ENCODE data around the gene R3HDM2.
A peak's percentile ranks its signal among the peaks of the same experiment; 100 is the strongest.
"Not testable (repeated sequence)": the region's sequence is repeated elsewhere in the genome, so short reads cannot be mapped to it uniquely, and the experiment has no call there.

R3HDM2 gene

DNA sequence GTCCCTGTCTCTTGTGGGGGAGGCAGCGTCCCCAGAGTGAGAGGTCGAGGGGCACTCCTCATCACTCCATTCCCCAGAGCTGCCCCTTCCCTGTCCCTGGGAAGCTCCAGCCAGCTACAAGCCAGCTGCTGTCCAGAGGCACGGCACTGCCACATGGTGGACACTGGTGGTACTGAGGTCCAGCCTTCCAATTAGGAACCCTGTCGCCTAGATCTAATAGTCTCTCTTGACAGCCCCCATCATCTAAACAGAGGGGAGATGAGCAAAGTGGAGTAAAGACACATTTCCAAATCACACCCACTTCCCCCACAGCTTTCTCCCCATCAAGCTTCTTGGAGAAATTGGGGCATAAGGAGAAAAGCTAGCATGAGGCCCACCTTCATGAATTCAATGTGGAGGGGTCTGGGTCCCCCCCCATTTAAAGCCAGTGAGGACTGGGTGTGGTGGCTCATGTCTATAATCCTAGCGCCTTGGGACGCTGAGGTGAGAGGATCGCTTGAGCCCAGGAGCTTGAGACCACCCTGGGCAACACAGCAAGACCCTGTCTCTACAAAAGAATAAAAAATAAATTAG, 22.2 kb upstream of the R3HDM2 start:
- no peak for DNase-seq (ENCODE audit: low read depth)

DNA sequence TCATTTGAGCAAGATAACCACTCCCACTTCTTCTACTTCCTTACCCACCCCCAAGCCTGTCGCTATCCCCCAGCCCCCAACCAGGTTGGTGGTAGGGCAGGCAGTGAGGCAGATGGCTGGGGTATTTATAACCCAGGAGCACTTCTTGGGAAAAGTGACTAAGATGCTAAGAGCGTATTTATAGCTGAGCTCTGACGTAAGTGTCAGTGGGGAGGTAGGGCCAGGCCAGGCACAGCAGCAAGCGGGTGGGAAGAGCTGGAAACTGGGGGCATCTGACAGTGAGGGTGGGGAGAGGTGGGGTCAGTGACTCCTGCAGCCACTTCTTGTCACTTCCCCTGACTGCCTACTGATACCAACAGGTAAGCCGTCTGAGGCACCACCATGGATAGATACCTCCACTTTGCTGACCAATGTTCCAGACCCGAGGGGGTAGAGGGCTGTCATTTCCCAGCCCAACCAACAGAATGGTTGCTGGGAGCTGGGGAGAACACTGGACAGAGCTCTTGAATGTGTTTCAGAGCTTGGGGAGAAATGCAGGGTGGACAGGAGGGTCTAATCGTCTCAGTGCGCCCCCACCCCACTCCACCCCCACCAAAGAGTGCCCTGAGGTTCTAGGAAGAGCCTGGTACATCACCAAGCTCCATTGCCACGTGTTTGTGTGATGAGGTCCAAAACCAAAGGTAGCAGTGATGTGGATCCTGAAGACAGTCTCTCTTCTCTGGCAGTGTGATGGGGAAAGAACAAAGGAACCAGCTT, 21.5 kb upstream of the R3HDM2 start:
- no peak for DNase-seq (ENCODE audit: low read depth)

GRCh38 chr12:57451233-57451778, 20.5 kb upstream of the R3HDM2 start:
- no peak for DNase-seq (ENCODE audit: low read depth)

- no peak for DNase-seq (ENCODE audit: low read depth)
These were observed 19.2 kb upstream of the R3HDM2 start for GRCh38 chr12:57450057-57450456.

DNA sequence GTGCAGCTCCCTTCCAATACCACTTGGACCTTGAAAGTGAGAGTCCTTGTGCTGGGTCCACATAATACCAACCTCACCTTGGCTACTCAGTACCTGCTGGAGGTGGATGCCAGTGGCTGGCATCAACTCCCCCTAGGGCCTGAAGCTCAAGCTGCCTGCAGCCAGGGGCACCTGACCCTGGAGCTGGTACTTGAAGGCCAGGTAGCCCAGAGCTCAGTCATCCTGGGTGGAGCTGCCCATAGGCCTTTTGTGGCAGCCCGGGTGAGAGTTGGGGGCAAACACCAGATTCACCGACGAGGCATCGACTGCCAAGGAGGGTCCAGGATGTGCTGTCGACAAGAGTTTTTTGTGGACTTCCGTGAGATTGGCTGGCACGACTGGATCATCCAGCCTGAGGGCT, 18.5 kb upstream of the R3HDM2 start:
- no peak for DNase-seq (ENCODE audit: low read depth)

GRCh38 chr12:57448669-57449068, 17.8 kb upstream of the R3HDM2 start:
- DNase-seq (ENCODE audit: low read depth), result no peak

DNA sequence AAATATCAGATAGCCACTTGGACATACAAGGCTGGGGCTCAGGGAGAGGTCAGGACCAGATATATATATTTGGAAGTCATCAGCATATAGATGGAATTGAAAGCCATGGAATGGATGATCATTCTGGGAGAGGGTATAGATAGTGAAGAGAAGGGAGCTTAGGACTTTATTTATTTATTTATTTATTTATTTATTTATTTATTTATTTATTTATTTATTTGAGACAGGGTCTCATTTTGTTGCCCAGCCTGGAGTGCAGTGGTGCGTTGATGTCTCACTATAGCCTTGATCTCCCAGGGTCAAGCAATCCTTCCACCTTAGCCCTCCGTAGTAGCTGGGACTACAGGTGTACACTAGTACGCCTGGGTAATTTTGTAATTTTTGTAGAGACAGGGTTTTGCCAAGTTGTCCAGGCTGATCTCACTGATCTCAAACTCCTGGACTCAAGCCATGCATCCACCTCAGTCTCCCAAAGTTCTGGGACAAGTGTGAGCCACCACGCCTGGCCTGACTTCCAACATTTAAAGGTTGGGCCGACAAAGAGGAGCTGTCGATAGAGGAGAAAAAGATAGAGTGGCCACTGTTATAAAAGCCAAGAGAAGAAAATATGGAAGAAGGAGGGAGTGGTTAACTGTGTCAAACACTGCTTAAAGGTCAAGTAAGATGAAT, 15.6 kb upstream of the R3HDM2 start:
- DNase-seq (ENCODE audit: low read depth), result no peak

DNA sequence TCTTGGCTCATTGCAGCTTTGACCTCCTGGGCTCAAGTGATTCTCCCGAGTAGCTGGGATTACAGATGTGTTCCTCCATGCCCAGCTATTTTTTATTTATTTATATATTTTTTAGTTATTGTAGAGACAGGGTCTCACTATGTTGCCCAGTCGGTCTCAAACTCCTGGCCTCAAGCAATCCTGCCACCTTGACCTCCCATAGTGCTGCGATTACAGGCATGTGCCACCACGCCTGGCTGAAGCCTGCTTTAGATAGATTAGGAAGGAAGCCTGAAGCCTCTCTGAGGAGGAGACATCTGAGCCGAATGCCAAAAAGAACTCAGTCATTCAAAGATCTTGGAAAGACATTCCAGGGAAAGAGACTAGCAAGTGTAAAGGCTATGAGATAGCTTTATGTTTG, 13.9 kb upstream of the R3HDM2 start:
- no peak for DNase-seq (ENCODE audit: low read depth)

GRCh38 chr12:57444337-57444736, 13.5 kb upstream of the R3HDM2 start:
- DNase-seq (ENCODE audit: low read depth), result not testable (repeated sequence)

GRCh38 chr12:57441846-57442427, 11.1 kb upstream of the R3HDM2 start:
- no peak for DNase-seq (ENCODE audit: low read depth)

- DNase-seq (ENCODE audit: low read depth), result not testable (repeated sequence)
These were observed 10.6 kb upstream of the R3HDM2 start for GRCh38 chr12:57441393-57441792.

GRCh38 chr12:57439762-57440266, 9.0 kb upstream of the R3HDM2 start:
- DNase-seq (ENCODE audit: low read depth), result no peak

GRCh38 chr12:57438400-57438799, 7.6 kb upstream of the R3HDM2 start:
- no peak for DNase-seq (ENCODE audit: low read depth)

DNA sequence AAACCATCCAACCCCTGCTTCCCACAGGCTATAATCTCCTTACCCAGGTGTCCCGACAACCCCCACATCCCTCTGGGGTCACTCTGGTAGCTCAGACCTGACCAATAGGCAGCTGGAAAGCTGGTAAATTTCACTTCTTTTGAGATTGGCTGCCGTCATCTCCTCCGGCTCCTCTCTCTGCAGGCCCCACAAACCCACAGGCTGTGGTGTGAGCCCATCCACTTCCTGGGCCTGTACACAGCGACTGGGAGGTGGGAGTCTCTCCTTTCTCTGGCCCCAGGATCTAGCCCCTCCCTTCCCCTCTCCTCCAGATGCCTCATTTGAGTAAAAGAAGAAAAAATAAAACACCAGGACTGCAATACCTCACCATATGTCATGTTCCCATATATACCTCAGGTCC, 4.5 kb upstream of the R3HDM2 start:
- DNase-seq (ENCODE audit: low read depth), result no peak

DNA sequence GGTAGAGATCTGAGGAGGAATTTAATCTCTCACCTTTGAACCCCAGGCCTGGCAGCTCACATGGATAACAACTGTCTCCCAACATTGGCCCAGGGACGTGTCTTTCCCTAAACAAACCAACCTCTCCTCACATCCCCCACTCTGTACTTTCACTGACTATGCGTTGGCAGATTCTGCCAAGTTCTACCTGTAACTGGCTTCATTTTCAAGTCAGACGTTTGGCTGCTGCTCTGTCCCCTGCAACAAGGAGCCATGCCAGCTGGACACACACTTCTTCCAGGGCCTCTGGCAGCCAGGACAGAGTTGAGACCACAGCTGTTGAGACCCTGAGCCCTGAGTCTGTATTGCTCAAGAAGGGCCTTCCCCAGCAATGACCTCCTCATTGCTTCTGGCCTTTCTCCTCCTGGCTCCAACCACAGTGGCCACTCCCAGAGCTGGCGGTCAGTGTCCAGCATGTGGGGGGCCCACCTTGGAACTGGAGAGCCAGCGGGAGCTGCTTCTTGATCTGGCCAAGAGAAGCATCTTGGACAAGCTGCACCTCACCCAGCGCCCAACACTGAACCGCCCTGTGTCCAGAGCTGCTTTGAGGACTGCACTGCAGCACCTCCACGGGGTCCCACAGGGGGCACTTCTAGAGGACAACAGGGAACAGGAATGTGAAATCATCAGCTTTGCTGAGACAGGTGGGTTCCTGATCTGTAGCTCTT, 3.8 kb upstream of the R3HDM2 start, which contains the start of gene INHBC:
INHBC (plus strand) TSS at position 268 of the 707 bp plus-strand sequence; CDS start at position 371, 103 bp downstream.
- no peak for DNase-seq (ENCODE audit: low read depth)

DNA sequence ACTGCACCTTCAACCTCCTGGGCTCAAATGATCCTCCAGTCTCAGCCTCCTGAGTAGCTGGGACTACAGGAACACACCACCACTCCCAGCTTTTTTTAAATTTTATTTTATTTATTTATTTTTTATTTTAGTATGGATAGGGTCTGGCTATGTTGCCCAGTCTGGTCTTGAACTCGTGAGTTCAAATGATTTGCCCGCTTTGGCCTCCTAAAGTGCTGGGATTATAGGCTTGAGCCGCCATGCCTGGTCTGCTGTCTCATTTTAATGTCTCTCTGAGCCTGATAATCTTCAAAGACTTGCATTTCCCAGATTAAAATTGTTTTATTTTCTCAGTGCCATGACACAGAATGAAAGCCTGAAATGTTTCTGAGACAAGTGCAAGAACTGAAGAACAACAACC, 2.5 kb upstream of the R3HDM2 start:
- DNase-seq (ENCODE audit: low read depth), result no peak

GRCh38 chr12:57431654-57432188, 878 bp upstream of the R3HDM2 start:
- DNase-seq (ENCODE audit: low read depth), result no peak

DNA sequence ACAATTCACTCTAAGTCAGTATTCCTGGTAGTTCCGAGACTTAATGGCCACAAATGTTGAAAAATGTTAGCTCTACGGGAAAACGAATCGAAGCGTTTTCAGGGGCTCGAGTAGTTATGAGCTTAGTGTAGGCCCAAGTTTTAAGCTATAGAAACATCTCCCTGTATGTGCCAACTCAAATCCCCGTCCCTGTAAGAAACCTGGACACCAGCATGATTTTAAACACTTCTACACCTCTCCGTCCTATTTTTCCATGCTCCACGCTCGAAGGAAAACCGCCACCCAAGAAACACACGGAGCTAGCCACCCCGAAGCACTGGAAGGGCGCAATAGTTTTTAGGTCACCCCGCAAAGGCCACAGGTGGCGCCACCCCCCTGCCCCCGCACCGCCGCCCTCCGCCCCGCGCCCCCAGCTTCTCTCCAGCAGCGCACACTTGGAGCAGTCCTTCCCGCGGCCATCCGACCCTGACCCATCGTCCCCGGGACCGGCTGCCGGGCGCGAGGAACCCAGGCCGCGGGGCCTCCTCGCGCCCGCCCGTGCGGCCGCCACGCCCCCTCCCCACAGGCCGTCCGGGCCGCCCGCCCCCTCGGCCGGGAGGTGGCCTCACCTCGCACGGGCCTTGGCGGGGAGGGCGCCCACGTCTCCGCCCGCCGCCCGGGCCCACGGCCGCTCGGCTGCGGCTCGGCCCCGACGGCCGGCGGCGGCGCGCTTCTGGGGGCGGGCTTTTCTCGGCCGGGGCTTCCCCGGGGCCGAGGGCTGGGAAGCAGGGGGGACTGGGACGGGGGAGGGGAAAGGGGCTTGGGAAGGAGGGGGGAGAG, 522 bp downstream of the R3HDM2 start:
- DNase-seq (ENCODE audit: low read depth), result peak; percentile 22

GRCh38 chr12:57429473-57430111, 1.3 kb downstream of the R3HDM2 start:
- DNase-seq (ENCODE audit: low read depth), result no peak

- DNase-seq (ENCODE audit: low read depth), result no peak
These were observed 1.9 kb downstream of the R3HDM2 start for GRCh38 chr12:57428965-57429364.
